IMR-90 (cell line): Measurements from ENCODE around the gene CYP21A2. TPM values are rescaled to one million over a fixed set of nuclear protein-coding genes. Genes with fewer than 3 reads are reported as not detected.

Experiments used
- ATAC-seq: fragments of 200-7000 bp; cut with Tn5 transposase; 2 replicates; pipeline ENCODE4 v1.9.1; 2020; ENCODE audit warnings: low read depth, mild to moderate bottlenecking, moderate library complexity
- BruUV-seq: library from RNA; stranded (reverse); fragments of 400-500 nt; replicated peaks from 2 replicates; lab custom pipeline; 2021; lab: Mats Ljungman, UMichigan
- CTCF ChIA-PET: fragments of 300-600 bp; formaldehyde crosslinking; extraction: SDS; loops from one replicate; lab custom pipeline; 2021; ENCODE audit warnings: antibody characterized with exemption; lab: Yijun Ruan, JAX
- POLR2A ChIA-PET: fragments of 300-600 bp; sonication (Branson Sonifier 250); formaldehyde crosslinking; loops from one replicate; lab custom pipeline; 2022; ENCODE audit warnings: antibody characterized with exemption; ENCODE audit not compliant: unreplicated experiment; lab: Charles Lee
- DNase-seq: peaks from one replicate; pipeline ENCODE4 v3.0.0; 2013
- H2AFZ ChIP-seq: replicated peaks from 2 replicates; pipeline ENCODE3; 2013; ENCODE audit warnings: low read length, mild to moderate bottlenecking; ENCODE audit not compliant: poor library complexity
- H2AK5ac ChIP-seq: 2 replicates; pipeline ENCODE4 v1.6.1; 2013; ENCODE audit warnings: low read depth, low read length, inconsistent platforms
- H2AK9ac ChIP-seq: replicated peaks from 2 replicates; pipeline ENCODE3; 2013; ENCODE audit warnings: mild to moderate bottlenecking, low read depth, low read length, moderate library complexity; ENCODE audit not compliant: poor library complexity
- H2BK120ac ChIP-seq: 2 replicates; pipeline ENCODE4 v1.6.1; 2013; ENCODE audit warnings: low read depth, low read length, inconsistent platforms
- H2BK15ac ChIP-seq: 3 replicates; pipeline ENCODE4 v1.6.1; 2013; ENCODE audit warnings: low read depth, low read length, inconsistent platforms
- H2BK20ac ChIP-seq: 2 replicates; pipeline ENCODE4 v1.6.1; 2013; ENCODE audit warnings: low read depth, mild to moderate bottlenecking, inconsistent platforms, low read length, moderate library complexity
- H2BK5ac ChIP-seq: 2 replicates; pipeline ENCODE4 v1.6.1; 2013; ENCODE audit warnings: mild to moderate bottlenecking, low read depth, low read length, inconsistent platforms; ENCODE audit not compliant: poor library complexity, severe bottlenecking
- H3K14ac ChIP-seq: replicated peaks from 2 replicates; pipeline ENCODE4 v1.6.1; 2013; ENCODE audit warnings: low read depth, low read length, inconsistent platforms
- H3K18ac ChIP-seq: 2 replicates; pipeline ENCODE4 v1.6.1; 2013; ENCODE audit warnings: low read depth, low read length, control low read depth
- H3K23ac ChIP-seq: 2 replicates; pipeline ENCODE4 v1.6.1; 2013; ENCODE audit warnings: low read depth, low read length, inconsistent platforms
- H3K27ac ChIP-seq: 2 replicates; pipeline ENCODE4 v1.5.1; 2013; ENCODE audit warnings: mild to moderate bottlenecking, control low read depth, low read length; ENCODE audit not compliant: insufficient read depth
- H3K27me3 ChIP-seq: 2 replicates; pipeline ENCODE4 v1.6.1; 2013; ENCODE audit warnings: low read length; ENCODE audit not compliant: control insufficient read depth, insufficient read depth
- H3K36me3 ChIP-seq: 2 replicates; pipeline ENCODE4 v1.6.1; 2013; ENCODE audit warnings: low read length, mixed read lengths; ENCODE audit not compliant: control insufficient read depth, insufficient read depth
- H3K4ac ChIP-seq: 2 replicates; pipeline ENCODE4 v1.6.1; 2013; ENCODE audit warnings: low read depth, low read length, inconsistent platforms
- H3K4me1 ChIP-seq: 2 replicates; pipeline ENCODE4 v1.6.1; 2013; ENCODE audit warnings: low read length, mixed read lengths; ENCODE audit not compliant: control insufficient read depth, insufficient read depth
- H3K4me2 ChIP-seq: 2 replicates; pipeline ENCODE4 v1.6.1; 2013; ENCODE audit warnings: low read depth, mild to moderate bottlenecking, control low read depth, low read length, moderate library complexity
- H3K4me3 ChIP-seq: 2 replicates; pipeline ENCODE4 v1.5.1; 2013; ENCODE audit warnings: low read depth, mild to moderate bottlenecking, control low read depth, low read length, moderate library complexity; ENCODE audit not compliant: insufficient read depth
- H3K56ac ChIP-seq: 2 replicates; pipeline ENCODE4 v1.6.1; 2013; ENCODE audit warnings: low read length, inconsistent platforms; ENCODE audit not compliant: insufficient read depth; ENCODE audit errors: extremely low read depth
- H3K79me1 ChIP-seq, 2 experiments: 2 replicates each; pipeline ENCODE4 v1.6.1; 2013; ENCODE audit warnings: low read length in 2 of 2, inconsistent platforms in 1 of 2, low read depth in 1 of 2
- H3K9ac ChIP-seq: 2 replicates; pipeline ENCODE4 v1.6.1; 2013; ENCODE audit warnings: low read depth, low read length, control low read depth
- H3K9me1 ChIP-seq: 2 replicates; pipeline ENCODE4 v1.6.1; 2013; ENCODE audit warnings: low read length, inconsistent platforms; ENCODE audit not compliant: insufficient read depth
- H3K9me3 ChIP-seq: 2 replicates; pipeline ENCODE4 v1.6.1; 2013; ENCODE audit warnings: low read length; ENCODE audit not compliant: control insufficient read depth, insufficient read depth
- H4K20me1 ChIP-seq: 2 replicates; pipeline ENCODE4 v1.6.1; 2013; ENCODE audit warnings: low read length, inconsistent platforms; ENCODE audit not compliant: insufficient read depth
- H4K5ac ChIP-seq: 2 replicates; pipeline ENCODE4 v1.6.1; 2013; ENCODE audit warnings: mild to moderate bottlenecking, low read depth, low read length, control low read depth
- H4K8ac ChIP-seq, 2 experiments: 2 replicates each; pipeline ENCODE4 v1.6.1; 2013; ENCODE audit warnings: low read depth in 2 of 2, low read length in 2 of 2, control low read depth in 1 of 2, inconsistent platforms in 1 of 2
- H4K91ac ChIP-seq: 2 replicates; pipeline ENCODE4 v1.6.1; 2013; ENCODE audit warnings: low read depth, low read length, inconsistent platforms; ENCODE audit not compliant: insufficient read depth
- BHLHE40 ChIP-seq: fragments of 150-350 bp; IDR thresholded peaks from 2 replicates; pipeline ENCODE4 v1.6.1; 2016; ENCODE audit warnings: mild to moderate bottlenecking, low read depth, low read length
- CEBPB ChIP-seq: IDR thresholded peaks from 2 replicates; pipeline ENCODE4 v1.6.1; 2012; ENCODE audit warnings: low read depth, low read length, improper control_type of control experiment
- CHD1 ChIP-seq: IDR thresholded peaks from 2 replicates; pipeline ENCODE4 v1.6.1; 2012; ENCODE audit warnings: low read depth, low read length, improper control_type of control experiment
- FOS ChIP-seq: fragments of 150-350 bp; IDR thresholded peaks from 2 replicates; pipeline ENCODE4 v1.6.1; 2016; ENCODE audit warnings: low read depth, low read length
- MAFK ChIP-seq: IDR thresholded peaks from 2 replicates; pipeline ENCODE4 v1.6.1; 2012; ENCODE audit warnings: low read depth, low read length, improper control_type of control experiment
- MAZ ChIP-seq: IDR thresholded peaks from 2 replicates; pipeline ENCODE4 v1.6.1; 2012; ENCODE audit warnings: low read depth, mild to moderate bottlenecking, low read length, improper control_type of control experiment, moderate library complexity, borderline replicate concordance
- MXI1 ChIP-seq: IDR thresholded peaks from 2 replicates; pipeline ENCODE4 v1.6.1; 2012; ENCODE audit warnings: low read depth, mild to moderate bottlenecking, low read length, moderate library complexity, borderline replicate concordance
- NFE2L2 ChIP-seq: fragments of 150-350 bp; IDR thresholded peaks from 2 replicates; pipeline ENCODE4 v1.6.1; 2016; ENCODE audit warnings: low read depth, mild to moderate bottlenecking, low read length
- POLR2A ChIP-seq: IDR thresholded peaks from 2 replicates; pipeline ENCODE4 v1.6.1; 2012; ENCODE audit warnings: mild to moderate bottlenecking, low read depth, low read length
- RAD21 ChIP-seq: IDR thresholded peaks from 2 replicates; pipeline ENCODE4 v1.6.1; 2012; ENCODE audit warnings: low read length, improper control_type of control experiment
- RCOR1 ChIP-seq: IDR thresholded peaks from 2 replicates; pipeline ENCODE4 v1.6.1; 2012; ENCODE audit warnings: mild to moderate bottlenecking, low read length, improper control_type of control experiment; ENCODE audit not compliant: insufficient replicate concordance
- RFX5 ChIP-seq: IDR thresholded peaks from 2 replicates; pipeline ENCODE4 v1.8.0; 2012; ENCODE audit warnings: low read depth, mild to moderate bottlenecking, low read length, moderate library complexity
- SMC3 ChIP-seq: fragments of 150-350 bp; IDR thresholded peaks from 2 replicates; pipeline ENCODE4 v1.6.1; 2016; ENCODE audit warnings: low read depth, mild to moderate bottlenecking, antibody characterized with exemption, low read length, moderate library complexity
- WGBS, 2 experiments: methylation state at CpG; one replicate each; pipeline versions ENCODE4 v1.1.5 to v1.1.7; 2013; ENCODE audit warnings: missing lambda C conversion rate in 2 of 2; ENCODE audit not compliant: insufficient read length in 1 of 2; ENCODE audit errors: extremely low coverage in 2 of 2; 5-methylcytosine and 5-hydroxymethylcytosine counted together
- dilution Hi-C: fragments of 300-500 bp; cut with HindIII; formaldehyde crosslinking; loops from one replicate; pipeline ENCODE4 v1.14.3; 2018; ENCODE audit warnings: low sequenced_read_pairs; ENCODE audit not compliant: unreplicated experiment
- in situ Hi-C: fragments of 300-500 bp; cut with MboI; formaldehyde crosslinking; loops from 3 replicates; pipeline ENCODE4 v1.14.3; 2019; ENCODE audit warnings: low sequenced_read_pairs, inconsistent platforms, mixed read lengths
- intact Hi-C: fragments of 100-400 bp; cut with micrococcal nuclease; formaldehyde crosslinking; loops from 2 replicates; pipeline ENCODE4 v1.10.0; 2022
- polyA plus RNA-seq, 3 experiments: library from polyadenylated mRNA; depleted of rRNA; stranded (reverse); fragments of >200 nt; gene quantifications; 2 replicates each; pipeline ENCODE4 v1.2.3, GENCODE V29; 2012; ENCODE audit warnings: low replicate concordance in 1 of 3
- total RNA-seq: library from RNA; depleted of rRNA; stranded (reverse); fragments of >200 nt; gene quantifications from 2 replicates; pipeline ENCODE4 v1.2.3, GENCODE V29; 2012
- TF ChIP-seq, protein P1 (sequence below): fragments of 150-350 bp; IDR thresholded peaks from 2 replicates; pipeline ENCODE4 v1.6.1; 2016; ENCODE audit warnings: low read depth, mild to moderate bottlenecking, low read length, moderate library complexity, borderline replicate concordance
- TF ChIP-seq, protein P2 (sequence below): fragments of 150-350 bp; IDR thresholded peaks from 2 replicates; pipeline ENCODE4 v1.6.1; 2017; ENCODE audit warnings: mild to moderate bottlenecking, antibody characterized with exemption, low read length, low read depth

Gene CYP21A2
- total and polyA plus RNA-seq, 2 of the 4 experiments (the other 2 are of a cell fraction): 0.03 TPM; not detected in 1

DNA sequence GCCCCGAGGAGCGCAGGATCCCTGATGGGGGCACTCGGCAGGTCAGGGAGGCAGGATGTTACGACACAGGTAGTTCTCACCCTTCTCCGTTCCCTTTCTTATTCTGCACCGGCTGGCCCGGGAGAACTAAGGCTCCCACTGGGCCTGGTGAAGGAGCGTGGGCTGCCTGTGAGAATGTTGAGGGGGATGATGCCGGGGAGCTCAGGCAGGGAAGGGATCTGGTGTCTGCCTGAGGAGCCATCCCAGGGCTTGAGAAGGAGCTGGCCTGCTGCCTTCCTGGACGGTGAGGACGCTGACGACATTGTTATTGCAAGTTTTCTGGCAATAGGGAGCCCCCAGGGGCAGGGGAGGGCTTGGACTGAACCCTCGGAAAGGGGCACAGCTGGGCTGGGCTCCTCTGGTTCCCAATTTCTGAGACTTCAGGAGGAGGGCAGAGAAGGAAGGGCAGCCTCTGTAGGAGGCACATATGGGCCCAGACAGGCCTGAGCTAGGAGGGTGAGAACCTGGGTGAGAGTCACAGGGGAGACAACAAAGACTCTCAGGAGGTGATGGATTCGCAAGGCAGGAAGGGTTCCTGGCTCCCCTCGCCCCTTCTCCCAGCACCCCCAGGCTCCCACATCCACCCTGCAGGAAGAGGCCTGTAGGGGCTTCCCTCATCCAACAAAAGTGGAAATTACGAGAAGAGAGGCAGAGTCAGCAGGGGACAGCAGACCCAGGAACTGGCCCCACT lies 32.8 kb downstream of the CYP21A2 start:
- H4K8ac ChIP-seq: no peak overlapping the region
- DNase-seq: no peak
- H3K27ac ChIP-seq: no peak overlapping the region
- no TSS peak for BruUV-seq
- no peak overlapping the region for H4K91ac ChIP-seq
- no peaks in the 10 kb centered on the region for H3K36me3 ChIP-seq
- no peak for ATAC-seq
- POLR2A ChIA-PET: no interaction called here
- no peak overlapping the region for H4K5ac ChIP-seq
- no peak overlapping the region for H3K23ac ChIP-seq
- no peak overlapping the region for H3K4me2 ChIP-seq
- no peak overlapping the region for H2BK20ac ChIP-seq
- no peak overlapping the region for H2AFZ ChIP-seq
- CTCF ChIA-PET: interaction anchor here (0.6 kb wide), 1 partner anchor 46 kb away, joined by 6 read pairs; no protein-coding TSS in a partner anchor
- no peak overlapping the region for H2BK120ac ChIP-seq
- no peak overlapping the region for H2AK5ac ChIP-seq
- dilution Hi-C loops: no loop called here
- 0 out of 2 replicates have a peak, but pooled peaks cover 2% of the 10 kb centered on the region for H4K20me1 ChIP-seq
- intact Hi-C loops: no loop called here
- H3K9me3 ChIP-seq: no peaks in the 10 kb centered on the region
- no peak overlapping the region for H2BK5ac ChIP-seq
- no peak overlapping the region for H2BK15ac ChIP-seq
- H3K4me1 ChIP-seq: peaks cover 8% of the 10 kb centered on the region; the same call in 1 of the 2 replicates
- H2AK9ac ChIP-seq: no peak overlapping the region
- no peak overlapping the region for H3K18ac ChIP-seq
- peaks cover 11% of the 10 kb centered on the region for H3K27me3 ChIP-seq
- in situ Hi-C loops: no loop called here
- H3K14ac ChIP-seq: no peak overlapping the region
- H3K4me3 ChIP-seq: no peak overlapping the region
- H3K56ac ChIP-seq: no peak overlapping the region
- whole genome bisulfite sequencing, 2 experiments: 69% methylated on average over 6 of the region's 16 CpGs; no CpG with 5 or more reads in 1 of the 2 experiments
- H3K79me1 ChIP-seq: no peaks in the 10 kb centered on the region
- no peak overlapping the region for H3K9ac ChIP-seq
- 0 out of 2 replicates have a peak, but pooled peaks cover 3% of the 10 kb centered on the region for H3K9me1 ChIP-seq
- H3K4ac ChIP-seq: no peak overlapping the region
- no peak for TF ChIP-seq RAD21
- no peak for TF ChIP-seq MAFK
- no peak for TF ChIP-seq CHD1
- TF ChIP-seq, protein P1, sequence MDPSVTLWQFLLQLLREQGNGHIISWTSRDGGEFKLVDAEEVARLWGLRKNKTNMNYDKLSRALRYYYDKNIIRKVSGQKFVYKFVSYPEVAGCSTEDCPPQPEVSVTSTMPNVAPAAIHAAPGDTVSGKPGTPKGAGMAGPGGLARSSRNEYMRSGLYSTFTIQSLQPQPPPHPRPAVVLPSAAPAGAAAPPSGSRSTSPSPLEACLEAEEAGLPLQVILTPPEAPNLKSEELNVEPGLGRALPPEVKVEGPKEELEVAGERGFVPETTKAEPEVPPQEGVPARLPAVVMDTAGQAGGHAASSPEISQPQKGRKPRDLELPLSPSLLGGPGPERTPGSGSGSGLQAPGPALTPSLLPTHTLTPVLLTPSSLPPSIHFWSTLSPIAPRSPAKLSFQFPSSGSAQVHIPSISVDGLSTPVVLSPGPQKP: no peak
- TF ChIP-seq RFX5: no peak
- TF ChIP-seq CEBPB: no peak
- TF ChIP-seq MXI1: no peak
- TF ChIP-seq NFE2L2: no peak
- no peak for TF ChIP-seq SMC3
- TF ChIP-seq, protein P2, sequence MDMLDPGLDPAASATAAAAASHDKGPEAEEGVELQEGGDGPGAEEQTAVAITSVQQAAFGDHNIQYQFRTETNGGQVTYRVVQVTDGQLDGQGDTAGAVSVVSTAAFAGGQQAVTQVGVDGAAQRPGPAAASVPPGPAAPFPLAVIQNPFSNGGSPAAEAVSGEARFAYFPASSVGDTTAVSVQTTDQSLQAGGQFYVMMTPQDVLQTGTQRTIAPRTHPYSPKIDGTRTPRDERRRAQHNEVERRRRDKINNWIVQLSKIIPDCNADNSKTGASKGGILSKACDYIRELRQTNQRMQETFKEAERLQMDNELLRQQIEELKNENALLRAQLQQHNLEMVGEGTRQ: no peak
- TF ChIP-seq POLR2A: no peak
- TF ChIP-seq RCOR1: no peak
- TF ChIP-seq BHLHE40: no peak
- TF ChIP-seq FOS: no peak
- TF ChIP-seq MAZ: no peak
